Endothelial cell of umbilical vein (primary cell): ENCODE measurements around the gene RAB3IP.

Experiments
- CTCF ChIP-seq, 2 donors: IDR thresholded peaks; 1 replicate in 1 of 2; 2 replicates in 1 of 2; pipeline ENCODE4 v1.5.1; 2011; ENCODE audit warnings: low read length in 2 of 2, mild to moderate bottlenecking in 2 of 2, moderate library complexity in 2 of 2, control low read depth in 1 of 2, inconsistent platforms in 1 of 2, low read depth in 1 of 2; ENCODE audit not compliant: insufficient read depth in 1 of 2; ENCODE audit errors: extremely low read depth in 1 of 2
- EZH2 ChIP-seq: IDR thresholded peaks from 2 replicates; pipeline ENCODE4 v1.6.1; 2012; ENCODE audit warnings: borderline replicate concordance, low read depth, mild to moderate bottlenecking, moderate library complexity, low read length, inconsistent platforms; ENCODE audit not compliant: severe bottlenecking
- FOS ChIP-seq: IDR thresholded peaks from 2 replicates; pipeline ENCODE4 v1.6.1; 2011; ENCODE audit warnings: mild to moderate bottlenecking, low read length, moderate library complexity, borderline replicate concordance; ENCODE audit not compliant: insufficient read depth
- JUN ChIP-seq: IDR thresholded peaks from 2 replicates; pipeline ENCODE4 v1.6.1; 2011; ENCODE audit warnings: borderline replicate concordance, low read depth; ENCODE audit not compliant: insufficient read length, insufficient read depth
- MAX ChIP-seq: IDR thresholded peaks from 2 replicates; pipeline ENCODE4 v1.6.1; 2011; ENCODE audit not compliant: insufficient read depth, insufficient read length
- MYC ChIP-seq: IDR thresholded peaks from one replicate; pipeline ENCODE4 v1.6.1; 2011; ENCODE audit warnings: mild to moderate bottlenecking, low read depth, low read length
- POLR2A ChIP-seq: IDR thresholded peaks from 2 replicates; pipeline ENCODE4 v1.6.1; 2012; ENCODE audit warnings: low read depth, mild to moderate bottlenecking, control low read depth, low read length
- POLR2AphosphoS5 ChIP-seq: IDR thresholded peaks from 2 replicates; pipeline ENCODE4 v1.6.1; 2012; ENCODE audit warnings: low read depth, mild to moderate bottlenecking, control low read depth, low read length, moderate library complexity; ENCODE audit not compliant: insufficient read depth

DNA sequence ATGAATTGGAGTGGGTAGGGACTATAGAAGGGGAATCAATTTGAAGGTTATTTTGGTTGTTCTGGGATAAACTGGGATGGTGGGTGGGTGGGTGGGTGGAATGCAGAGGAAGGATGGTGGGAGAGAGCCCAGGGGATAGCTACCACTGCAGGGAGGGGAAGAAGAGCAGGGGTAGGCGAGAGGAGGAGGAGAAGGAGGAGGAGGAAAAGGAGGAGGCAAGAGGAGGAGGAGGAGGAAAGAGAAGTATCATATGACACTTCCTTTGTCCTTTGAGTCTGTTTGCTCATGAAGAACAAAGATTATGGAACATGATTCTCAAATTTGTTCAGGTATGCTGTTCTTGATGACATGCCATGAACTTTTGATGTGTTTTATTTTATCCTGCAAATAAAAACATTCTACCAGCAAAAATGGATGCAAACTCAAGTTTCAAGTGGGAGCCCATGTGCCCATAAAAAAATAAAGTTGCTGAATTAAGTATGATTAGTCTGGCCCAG lies 35.5 kb upstream of the RAB3IP start:
- TF ChIP-seq CTCF (IDR thresholded peaks at IDR 0.05; ENCODE audit: extremely low read depth in 1 of 2, insufficient read depth in 1 of 2, low read depth in 1 of 2, low read length in 2 of 2) (no peak), EZH2 (no peak), MYC (no peak), JUN (no peak), FOS (no peak), POLR2A (no peak), POLR2AphosphoS5 (no peak), MAX (no peak)
